Stimulated activated CD4-positive, alpha-beta T cell treated with anti-CD3 and anti-CD28 coated beads, Interleukin-4, amount 100 ng/mL, for 48 hours (primary cell): ENCODE results near the gene MAPK12.

ENCODE experiments used
- DNase-seq, 2 donors: peaks; one replicate each; pipeline ENCODE4 v3.0.0-alpha.2; 2020; ENCODE audit warnings: low read depth in 2 of 2

The MAPK12 gene

GRCh38 chr22:50268655-50269113 lies 7.2 kb upstream of the MAPK12 start:
- no peak for DNase-seq

GRCh38 chr22:50267591-50268390 lies 6.3 kb upstream of the MAPK12 start:
- peak; percentile 50 to 64 for DNase-seq

GRCh38 chr22:50266994-50267393 lies 5.5 kb upstream of the MAPK12 start:
- DNase-seq, result no peak

GRCh38 chr22:50264946-50265669 lies 3.6 kb upstream of the MAPK12 start:
- no peak for DNase-seq

GRCh38 chr22:50264104-50264745 lies 2.7 kb upstream of the MAPK12 start:
- no peak for DNase-seq

GRCh38 chr22:50262973-50263617 lies 1.6 kb upstream of the MAPK12 start:
- no peak for DNase-seq

GRCh38 chr22:50262460-50262911 lies 1.0 kb upstream of the MAPK12 start:
- DNase-seq, result no peak

- DNase-seq, result peak in 1 of 2 donors; percentile 48
Measured at GRCh38 chr22:50260801-50261614, 475 bp downstream of the MAPK12 start.

- DNase-seq, result no peak
Measured at GRCh38 chr22:50260434-50260800, 1.1 kb downstream of the MAPK12 start.

GRCh38 chr22:50259302-50259701 lies 2.2 kb downstream of the MAPK12 start:
- DNase-seq, result no peak

- DNase-seq, result no peak
Measured at GRCh38 chr22:50258361-50259292, 2.9 kb downstream of the MAPK12 start.

- DNase-seq, result no peak
Measured at GRCh38 chr22:50257451-50258360, 3.8 kb downstream of the MAPK12 start.

GRCh38 chr22:50257041-50257440 lies 4.4 kb downstream of the MAPK12 start:
- no peak for DNase-seq

GRCh38 chr22:50256258-50256862 lies 5.1 kb downstream of the MAPK12 start:
- DNase-seq, result no peak

- DNase-seq, result no peak
Measured at GRCh38 chr22:50255607-50256006, 5.9 kb downstream of the MAPK12 start.

GRCh38 chr22:50255099-50255498 lies 6.4 kb downstream of the MAPK12 start:
- DNase-seq, result no peak

- no peak for DNase-seq
Measured at GRCh38 chr22:50253941-50254340, 7.5 kb downstream of the MAPK12 start.
